HG02981 (cell line): ENCODE results near the gene SP4.
"Not testable (repeated sequence)": the region's sequence is repeated elsewhere in the genome, so short reads cannot be mapped to it uniquely, and the experiment has no call there.

ENCODE experiments used
- ATAC-seq: cut with Tn5 transposase; IDR thresholded peaks from one replicate; pipeline ENCODE4 v1.9.1; 2021; ENCODE audit warnings: mild to moderate bottlenecking, moderate library complexity; ENCODE audit not compliant: unreplicated experiment

The SP4 gene

DNA sequence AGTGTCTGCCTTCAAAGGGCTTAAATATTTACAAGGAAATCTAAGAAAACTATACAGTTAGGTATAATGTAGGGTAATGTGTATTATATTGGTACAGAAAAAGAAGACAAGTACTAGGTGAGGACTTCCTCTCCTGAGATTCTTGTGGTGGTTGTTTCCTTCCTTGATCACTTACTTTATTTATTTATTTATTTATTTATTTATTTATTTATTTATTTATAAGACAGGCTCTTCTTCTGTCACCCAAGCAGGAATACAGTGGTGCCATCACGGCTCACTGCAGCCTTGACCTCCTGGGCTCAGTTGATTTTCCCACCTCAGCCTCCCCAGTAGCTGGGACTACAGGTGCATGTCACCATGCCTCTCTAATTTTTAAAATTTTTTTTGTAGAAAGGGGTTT is 96.8 kb downstream of the SP4 start:
- no peak for ATAC-seq

GRCh38 chr7:21526007-21526406 is 98.1 kb downstream of the SP4 start:
- ATAC-seq, result no peak

GRCh38 chr7:21526448-21526847 is 98.6 kb downstream of the SP4 start:
- no peak for ATAC-seq

DNA sequence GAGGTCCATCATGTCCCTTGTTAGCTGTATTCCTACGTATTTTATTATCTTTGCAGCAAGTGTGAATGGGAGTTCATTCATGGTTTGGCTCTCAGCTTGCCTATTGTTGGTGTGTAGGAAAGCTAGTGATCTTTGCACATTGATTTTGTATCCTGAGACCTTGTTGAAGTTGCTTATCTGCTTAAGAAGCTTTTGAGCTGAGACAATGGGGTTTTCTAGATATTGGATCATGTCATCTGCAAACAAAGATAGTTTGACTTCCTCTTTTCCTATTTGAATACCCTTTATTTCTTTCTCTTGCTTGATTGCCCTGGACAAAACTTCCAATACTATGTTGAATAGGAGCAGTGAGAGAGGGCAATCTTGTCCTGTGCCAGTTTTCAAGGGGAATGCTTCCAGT is 104.6 kb downstream of the SP4 start:
- ATAC-seq, result not testable (repeated sequence)

DNA sequence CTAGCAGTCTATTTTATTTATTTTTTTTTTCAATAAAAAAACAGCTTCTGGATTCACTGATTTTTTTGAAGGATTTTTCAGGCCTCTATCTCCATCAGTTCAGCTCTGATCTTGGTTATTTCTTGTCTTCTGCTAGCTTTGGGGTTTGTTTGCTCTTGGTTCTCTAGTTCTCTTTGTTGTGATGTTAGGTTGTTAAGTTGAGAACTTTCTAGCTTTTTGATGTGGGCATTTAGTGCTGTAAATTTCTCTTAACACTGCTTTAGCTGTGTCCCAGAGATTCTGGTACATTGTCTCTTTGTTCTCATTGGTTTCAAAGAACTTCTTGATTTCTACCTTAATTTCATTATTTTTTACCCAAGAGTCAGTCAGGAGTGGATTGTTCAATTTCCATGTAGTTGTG is 105.8 kb downstream of the SP4 start:
- ATAC-seq, result not testable (repeated sequence)

DNA sequence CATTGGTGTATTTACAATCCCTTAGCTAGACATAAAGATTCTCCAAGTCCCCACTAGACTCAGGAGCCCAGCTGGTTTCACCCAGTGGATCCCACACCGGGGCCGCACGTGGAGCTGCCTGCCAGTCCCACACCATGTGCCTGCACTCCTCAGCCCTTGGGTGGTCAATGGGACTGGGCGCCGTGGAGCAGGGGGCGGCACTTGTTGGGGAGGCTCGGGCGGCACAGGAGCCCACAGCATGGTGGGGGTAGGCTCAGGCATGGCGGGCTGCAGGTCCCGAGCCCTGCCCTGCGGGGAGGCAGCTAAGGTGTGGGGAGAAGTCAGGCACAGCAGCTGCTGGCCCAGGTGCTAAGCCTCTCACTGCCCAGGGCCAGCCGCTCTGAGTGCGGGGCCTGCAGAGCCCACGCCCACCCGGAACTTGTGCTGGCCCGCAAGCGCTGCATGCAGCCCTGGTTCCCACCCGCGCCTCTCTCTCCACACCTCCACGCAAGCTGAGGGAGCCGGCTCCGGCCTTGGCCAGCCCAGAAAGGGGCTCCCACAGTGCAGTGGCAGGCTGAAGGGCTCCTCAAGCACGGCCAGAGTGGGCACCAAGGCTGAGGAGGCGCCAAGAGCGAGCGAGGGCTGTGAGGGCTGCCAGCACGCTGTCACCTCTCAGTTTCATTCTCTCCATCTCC is 108.7 kb downstream of the SP4 start:
- not testable (repeated sequence) for ATAC-seq

DNA sequence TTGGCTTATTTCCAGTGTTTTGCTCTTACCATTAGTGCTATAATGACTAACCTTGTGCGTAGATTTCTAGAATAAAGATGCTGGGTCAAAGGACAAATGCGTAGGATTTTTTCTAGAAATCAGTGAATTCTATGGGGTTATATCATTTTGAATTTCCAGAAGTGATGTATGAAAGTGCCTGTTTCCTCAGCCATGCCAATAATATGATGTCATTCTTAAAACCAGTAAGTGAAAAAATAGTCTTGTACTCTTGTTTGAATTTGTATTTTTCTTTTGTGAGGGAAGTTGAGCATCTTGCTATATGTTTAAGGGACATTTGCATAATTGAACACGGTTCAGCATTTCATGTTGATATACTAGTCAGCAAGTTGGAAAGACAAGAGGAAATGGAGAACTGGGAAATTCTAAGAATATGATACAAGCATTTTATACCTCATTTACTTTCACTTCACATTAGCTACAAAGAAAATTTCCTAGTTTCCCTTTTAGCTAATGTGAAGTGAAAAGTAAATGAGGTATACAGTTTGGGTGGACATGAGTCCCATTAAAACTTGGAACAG is 111.1 kb downstream of the SP4 start:
- ATAC-seq, result no peak

- no peak for ATAC-seq
These were observed 115.1 kb downstream of the SP4 start, which contains the start of gene DNAH11 for GRCh38 chr7:21542891-21543527. TSS of gene DNAH11 (plus strand) at chr7:21543039. CDS start at chr7:21543246, 207 bp downstream.

GRCh38 chr7:21543528-21544302 is 115.8 kb downstream of the SP4 start:
- no peak for ATAC-seq

DNA sequence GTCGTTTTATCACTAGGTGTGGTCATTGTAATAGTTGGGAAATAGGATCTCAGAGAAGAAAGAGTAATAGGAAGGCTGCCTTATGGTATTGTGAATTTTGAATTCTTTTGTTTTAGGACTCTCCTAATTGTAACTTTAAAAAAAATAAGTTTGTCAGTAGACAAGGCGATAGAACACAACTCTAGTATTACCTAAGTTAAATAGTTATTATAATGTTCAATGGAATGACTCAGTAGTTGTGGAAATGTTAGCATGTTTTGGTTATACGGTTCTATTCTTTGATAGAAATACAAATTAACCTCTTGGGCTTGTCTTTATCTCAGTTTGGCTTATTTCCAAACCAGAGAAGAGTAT is 116.4 kb downstream of the SP4 start:
- no peak for ATAC-seq

GRCh38 chr7:21544715-21545114 is 116.8 kb downstream of the SP4 start:
- ATAC-seq, result no peak

DNA sequence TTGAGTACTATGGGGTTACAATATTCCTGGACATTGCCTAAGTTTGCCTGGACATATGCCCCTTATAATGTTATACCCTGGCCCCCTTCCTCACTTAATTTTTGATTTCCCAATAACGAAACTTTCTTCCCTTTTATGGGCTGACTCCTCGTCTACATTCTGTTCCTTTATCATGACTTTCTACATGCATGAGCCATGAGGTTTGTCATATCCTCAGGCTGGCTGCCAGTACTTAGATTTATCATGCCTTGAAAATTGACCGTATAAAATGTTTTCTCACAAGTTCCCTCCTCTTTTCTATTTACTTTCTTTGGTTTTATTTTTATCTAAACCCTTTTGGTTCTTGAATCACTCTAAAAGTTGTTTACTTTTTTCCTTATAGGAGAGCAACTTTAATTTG is 119.6 kb downstream of the SP4 start:
- ATAC-seq, result no peak

- ATAC-seq, result no peak
These were observed 120.6 kb downstream of the SP4 start for GRCh38 chr7:21548491-21548890.

DNA sequence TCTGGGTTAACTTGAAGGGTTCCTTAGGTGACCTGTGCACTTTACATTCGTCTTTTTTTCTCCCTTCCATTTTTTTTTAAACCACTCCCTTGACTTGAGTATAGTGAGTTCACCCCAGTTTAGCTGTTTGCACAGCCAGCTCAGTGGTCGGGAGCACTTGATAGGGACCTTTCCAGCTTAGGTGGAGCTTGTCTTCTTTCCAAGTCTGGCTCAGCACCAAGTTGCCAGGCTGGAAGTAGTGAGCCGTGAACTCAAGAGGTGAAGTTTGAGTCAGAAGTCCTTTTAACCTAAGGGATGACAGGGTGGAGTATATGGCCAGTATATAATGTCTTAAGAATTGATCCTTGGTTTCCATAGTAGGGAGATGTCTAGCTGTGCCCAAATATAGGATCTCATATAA is 122.2 kb downstream of the SP4 start:
- ATAC-seq, result no peak

GRCh38 chr7:21550821-21551531 is 123.1 kb downstream of the SP4 start:
- no peak for ATAC-seq

DNA sequence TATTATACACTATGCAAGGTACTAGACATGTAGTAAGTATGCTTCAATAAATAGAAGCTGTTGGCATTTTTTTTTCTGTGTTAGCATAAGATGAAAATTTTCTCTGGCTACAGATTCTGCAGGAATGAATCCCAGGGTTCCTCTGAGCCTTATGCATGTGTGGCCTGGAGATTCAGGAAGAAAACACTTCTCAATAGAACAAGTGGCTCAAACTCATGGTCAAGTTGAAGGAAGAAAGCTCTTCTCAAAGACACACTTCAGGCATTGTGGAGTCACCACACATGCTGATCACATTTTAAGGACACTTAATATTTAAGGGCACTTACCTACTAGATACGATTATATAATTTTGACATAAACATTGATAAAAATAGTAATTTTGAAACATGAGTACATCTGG is 134.5 kb downstream of the SP4 start:
- no peak for ATAC-seq
